ENCODE measurements around the gene C4A. TPM values are rescaled to one million over a fixed set of nuclear protein-coding genes. Genes with fewer than 3 reads are reported as not detected.

C4A gene
- total and polyA plus RNA-seq, 2 of the 13 experiments (the other 11 are each of a cell fraction or from before 2014, with no cell fraction given) = 165 to 478 TPM

DNA sequence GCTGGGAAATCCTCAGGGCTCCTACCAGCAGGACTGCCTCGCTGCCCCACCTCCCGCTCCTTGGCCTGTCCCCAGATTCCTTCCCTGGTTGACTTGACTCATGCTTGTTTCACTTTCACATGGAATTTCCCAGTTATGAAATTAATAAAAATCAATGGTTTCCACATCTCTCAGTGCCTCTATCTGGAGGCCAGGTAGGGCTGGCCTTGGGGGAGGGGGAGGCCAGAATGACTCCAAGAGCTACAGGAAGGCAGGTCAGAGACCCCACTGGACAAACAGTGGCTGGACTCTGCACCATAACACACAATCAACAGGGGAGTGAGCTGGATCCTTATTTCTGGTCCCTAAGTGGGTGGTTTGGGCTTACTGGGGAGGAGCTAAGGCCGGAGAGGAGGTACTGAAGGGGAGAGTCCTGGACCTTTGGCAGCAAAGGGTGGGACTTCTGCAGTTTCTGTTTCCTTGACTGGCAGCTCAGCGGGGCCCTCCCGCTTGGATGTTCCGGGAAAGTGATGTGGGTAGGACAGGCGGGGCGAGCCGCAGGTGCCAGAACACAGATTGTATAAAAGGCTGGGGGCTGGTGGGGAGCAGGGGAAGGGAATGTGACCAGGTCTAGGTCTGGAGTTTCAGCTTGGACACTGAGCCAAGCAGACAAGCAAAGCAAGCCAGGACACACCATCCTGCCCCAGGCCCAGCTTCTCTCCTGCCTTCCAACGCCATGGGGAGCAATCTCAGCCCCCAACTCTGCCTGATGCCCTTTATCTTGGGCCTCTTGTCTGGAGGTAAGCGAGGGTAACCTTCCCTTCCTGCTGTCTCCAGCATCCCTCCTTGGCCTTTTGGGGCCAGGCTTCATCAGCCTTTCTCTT lies 36.1 kb upstream of the C4A start, which contains the start of gene CFB (continued):
- TF ChIP-seq, protein P1, sequence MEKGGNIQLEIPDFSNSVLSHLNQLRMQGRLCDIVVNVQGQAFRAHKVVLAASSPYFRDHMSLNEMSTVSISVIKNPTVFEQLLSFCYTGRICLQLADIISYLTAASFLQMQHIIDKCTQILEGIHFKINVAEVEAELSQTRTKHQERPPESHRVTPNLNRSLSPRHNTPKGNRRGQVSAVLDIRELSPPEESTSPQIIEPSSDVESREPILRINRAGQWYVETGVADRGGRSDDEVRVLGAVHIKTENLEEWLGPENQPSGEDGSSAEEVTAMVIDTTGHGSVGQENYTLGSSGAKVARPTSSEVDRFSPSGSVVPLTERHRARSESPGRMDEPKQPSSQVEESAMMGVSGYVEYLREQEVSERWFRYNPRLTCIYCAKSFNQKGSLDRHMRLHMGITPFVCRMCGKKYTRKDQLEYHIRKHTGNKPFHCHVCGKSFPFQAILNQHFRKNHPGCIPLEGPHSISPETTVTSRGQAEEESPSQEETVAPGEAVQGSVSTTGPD (CRISPR knock-in tag; IDR thresholded peaks at IDR 0.05) = peak; percentile 48; the same call in 1 of the 2 replicates
- no peak for TF ChIP-seq CENPX (CRISPR knock-in tag; IDR thresholded peaks at IDR 0.05)
- TF ChIP-seq ZNF282 (IDR thresholded peaks at IDR 0.05; ENCODE audit: partially characterized antibody) = no peak
- TF ChIP-seq, protein P2, sequence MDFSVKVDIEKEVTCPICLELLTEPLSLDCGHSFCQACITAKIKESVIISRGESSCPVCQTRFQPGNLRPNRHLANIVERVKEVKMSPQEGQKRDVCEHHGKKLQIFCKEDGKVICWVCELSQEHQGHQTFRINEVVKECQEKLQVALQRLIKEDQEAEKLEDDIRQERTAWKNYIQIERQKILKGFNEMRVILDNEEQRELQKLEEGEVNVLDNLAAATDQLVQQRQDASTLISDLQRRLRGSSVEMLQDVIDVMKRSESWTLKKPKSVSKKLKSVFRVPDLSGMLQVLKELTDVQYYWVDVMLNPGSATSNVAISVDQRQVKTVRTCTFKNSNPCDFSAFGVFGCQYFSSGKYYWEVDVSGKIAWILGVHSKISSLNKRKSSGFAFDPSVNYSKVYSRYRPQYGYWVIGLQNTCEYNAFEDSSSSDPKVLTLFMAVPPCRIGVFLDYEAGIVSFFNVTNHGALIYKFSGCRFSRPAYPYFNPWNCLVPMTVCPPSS (IDR thresholded peaks at IDR 0.05) = no peak
- TF ChIP-seq, protein P3, sequence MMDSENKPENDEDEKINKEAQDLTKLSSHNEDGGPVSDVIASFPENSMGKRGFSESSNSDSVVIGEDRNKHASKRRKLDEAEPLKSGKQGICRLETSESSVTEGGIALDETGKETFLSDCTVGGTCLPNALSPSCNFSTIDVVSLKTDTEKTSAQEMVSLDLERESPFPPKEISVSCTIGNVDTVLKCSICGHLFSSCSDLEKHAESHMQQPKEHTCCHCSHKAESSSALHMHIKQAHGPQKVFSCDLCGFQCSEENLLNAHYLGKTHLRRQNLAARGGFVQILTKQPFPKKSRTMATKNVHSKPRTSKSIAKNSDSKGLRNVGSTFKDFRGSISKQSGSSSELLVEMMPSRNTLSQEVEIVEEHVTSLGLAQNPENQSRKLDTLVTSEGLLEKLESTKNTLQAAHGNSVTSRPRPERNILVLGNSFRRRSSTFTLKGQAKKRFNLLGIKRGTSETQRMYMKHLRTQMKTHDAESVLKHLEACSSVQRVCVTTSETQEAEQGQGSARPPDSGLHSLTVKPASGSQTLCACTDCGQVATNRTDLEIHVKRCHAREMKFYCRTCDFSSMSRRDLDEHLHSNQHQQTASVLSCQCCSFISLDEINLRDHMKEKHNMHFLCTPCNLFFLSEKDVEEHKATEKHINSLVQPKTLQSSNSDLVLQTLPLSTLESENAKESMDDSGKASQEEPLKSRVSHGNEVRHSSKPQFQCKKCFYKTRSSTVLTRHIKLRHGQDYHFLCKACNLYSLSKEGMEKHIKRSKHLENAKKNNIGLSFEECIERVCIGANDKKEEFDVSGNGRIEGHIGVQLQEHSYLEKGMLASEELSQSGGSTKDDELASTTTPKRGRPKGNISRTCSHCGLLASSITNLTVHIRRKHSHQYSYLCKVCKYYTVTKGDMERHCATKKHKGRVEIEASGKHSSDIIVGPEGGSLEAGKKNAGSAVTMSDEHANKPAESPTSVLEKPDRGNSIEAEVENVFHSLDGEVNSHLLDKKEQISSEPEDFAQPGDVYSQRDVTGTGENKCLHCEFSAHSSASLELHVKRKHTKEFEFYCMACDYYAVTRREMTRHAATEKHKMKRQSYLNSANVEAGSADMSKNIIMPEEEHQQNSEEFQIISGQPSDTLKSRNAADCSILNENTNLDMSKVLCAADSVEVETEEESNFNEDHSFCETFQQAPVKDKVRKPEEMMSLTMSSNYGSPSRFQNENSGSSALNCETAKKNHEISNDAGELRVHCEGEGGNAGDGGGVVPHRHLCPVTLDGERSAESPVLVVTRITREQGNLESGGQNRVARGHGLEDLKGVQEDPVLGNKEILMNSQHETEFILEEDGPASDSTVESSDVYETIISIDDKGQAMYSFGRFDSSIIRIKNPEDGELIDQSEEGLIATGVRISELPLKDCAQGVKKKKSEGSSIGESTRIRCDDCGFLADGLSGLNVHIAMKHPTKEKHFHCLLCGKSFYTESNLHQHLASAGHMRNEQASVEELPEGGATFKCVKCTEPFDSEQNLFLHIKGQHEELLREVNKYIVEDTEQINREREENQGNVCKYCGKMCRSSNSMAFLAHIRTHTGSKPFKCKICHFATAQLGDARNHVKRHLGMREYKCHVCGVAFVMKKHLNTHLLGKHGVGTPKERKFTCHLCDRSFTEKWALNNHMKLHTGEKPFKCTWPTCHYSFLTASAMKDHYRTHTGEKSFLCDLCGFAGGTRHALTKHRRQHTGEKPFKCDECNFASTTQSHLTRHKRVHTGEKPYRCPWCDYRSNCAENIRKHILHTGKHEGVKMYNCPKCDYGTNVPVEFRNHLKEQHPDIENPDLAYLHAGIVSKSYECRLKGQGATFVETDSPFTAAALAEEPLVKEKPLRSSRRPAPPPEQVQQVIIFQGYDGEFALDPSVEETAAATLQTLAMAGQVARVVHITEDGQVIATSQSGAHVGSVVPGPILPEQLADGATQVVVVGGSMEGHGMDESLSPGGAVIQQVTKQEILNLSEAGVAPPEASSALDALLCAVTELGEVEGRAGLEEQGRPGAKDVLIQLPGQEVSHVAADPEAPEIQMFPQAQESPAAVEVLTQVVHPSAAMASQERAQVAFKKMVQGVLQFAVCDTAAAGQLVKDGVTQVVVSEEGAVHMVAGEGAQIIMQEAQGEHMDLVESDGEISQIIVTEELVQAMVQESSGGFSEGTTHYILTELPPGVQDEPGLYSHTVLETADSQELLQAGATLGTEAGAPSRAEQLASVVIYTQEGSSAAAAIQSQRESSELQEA (CRISPR knock-in tag; IDR thresholded peaks at IDR 0.05; ENCODE audit: not compliant biosample characterization) = no peak
- TF ChIP-seq, protein P4, sequence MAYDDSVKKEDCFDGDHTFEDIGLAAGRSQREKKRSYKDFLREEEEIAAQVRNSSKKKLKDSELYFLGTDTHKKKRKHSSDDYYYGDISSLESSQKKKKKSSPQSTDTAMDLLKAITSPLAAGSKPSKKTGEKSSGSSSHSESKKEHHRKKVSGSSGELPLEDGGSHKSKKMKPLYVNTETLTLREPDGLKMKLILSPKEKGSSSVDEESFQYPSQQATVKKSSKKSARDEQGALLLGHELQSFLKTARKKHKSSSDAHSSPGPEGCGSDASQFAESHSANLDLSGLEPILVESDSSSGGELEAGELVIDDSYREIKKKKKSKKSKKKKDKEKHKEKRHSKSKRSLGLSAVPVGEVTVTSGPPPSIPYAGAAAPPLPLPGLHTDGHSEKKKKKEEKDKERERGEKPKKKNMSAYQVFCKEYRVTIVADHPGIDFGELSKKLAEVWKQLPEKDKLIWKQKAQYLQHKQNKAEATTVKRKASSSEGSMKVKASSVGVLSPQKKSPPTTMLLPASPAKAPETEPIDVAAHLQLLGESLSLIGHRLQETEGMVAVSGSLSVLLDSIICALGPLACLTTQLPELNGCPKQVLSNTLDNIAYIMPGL (CRISPR knock-in tag; IDR thresholded peaks at IDR 0.05; ENCODE audit: borderline replicate concordance in 1 of 2, low read depth in 1 of 2) = peak; percentile 17 to 80; a peak in 2 of 4 replicates
- TF ChIP-seq, protein P5, sequence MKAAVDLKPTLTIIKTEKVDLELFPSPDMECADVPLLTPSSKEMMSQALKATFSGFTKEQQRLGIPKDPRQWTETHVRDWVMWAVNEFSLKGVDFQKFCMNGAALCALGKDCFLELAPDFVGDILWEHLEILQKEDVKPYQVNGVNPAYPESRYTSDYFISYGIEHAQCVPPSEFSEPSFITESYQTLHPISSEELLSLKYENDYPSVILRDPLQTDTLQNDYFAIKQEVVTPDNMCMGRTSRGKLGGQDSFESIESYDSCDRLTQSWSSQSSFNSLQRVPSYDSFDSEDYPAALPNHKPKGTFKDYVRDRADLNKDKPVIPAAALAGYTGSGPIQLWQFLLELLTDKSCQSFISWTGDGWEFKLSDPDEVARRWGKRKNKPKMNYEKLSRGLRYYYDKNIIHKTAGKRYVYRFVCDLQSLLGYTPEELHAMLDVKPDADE (CRISPR knock-in tag; IDR thresholded peaks at IDR 0.05) = no peak
- TF ChIP-seq SIX4 (CRISPR knock-in tag; IDR thresholded peaks at IDR 0.05) = peak; percentile 62
- peak; percentile 96 for TF ChIP-seq ZNF607 (CRISPR knock-in tag; IDR thresholded peaks at IDR 0.05; ENCODE audit: borderline replicate concordance)
- TF ChIP-seq, protein P6, sequence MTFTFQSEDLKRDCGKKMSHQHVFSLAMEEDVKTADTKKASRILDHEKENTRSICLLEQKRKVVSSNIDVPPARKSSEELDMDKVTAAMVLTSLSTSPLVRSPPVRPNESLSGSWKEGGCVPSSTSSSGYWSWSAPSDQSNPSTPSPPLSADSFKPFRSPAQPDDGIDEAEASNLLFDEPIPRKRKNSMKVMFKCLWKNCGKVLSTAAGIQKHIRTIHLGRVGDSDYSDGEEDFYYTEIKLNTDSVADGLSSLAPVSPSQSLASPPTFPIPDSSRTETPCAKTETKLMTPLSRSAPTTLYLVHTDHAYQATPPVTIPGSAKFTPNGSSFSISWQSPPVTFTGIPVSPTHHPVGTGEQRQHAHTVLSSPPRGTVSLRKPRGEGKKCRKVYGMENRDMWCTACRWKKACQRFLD (CRISPR knock-in tag; IDR thresholded peaks at IDR 0.05; ENCODE audit: borderline replicate concordance) = peak; percentile 85; the same call in 1 of the 2 replicates
- TF ChIP-seq TAF1 (CRISPR knock-in tag; IDR thresholded peaks at IDR 0.05) = peak; percentile 89

Data from HepG2 (cell line).